Effector memory CD4-positive, alpha-beta T cell (primary cell): Measurements from ENCODE around the gene MMP19.
A peak's percentile ranks its signal among the peaks of the same experiment; 100 is the strongest.

Experiments used
- DNase-seq, 3 donors: peaks; one replicate each; pipeline ENCODE4 v3.0.0-alpha.2; 2020
- H3K27ac ChIP-seq: 2 replicates; pipeline ENCODE4 v1.7.0; 2013; ENCODE audit warnings: mild to moderate bottlenecking, low read length, moderate library complexity; ENCODE audit not compliant: insufficient read depth, poor library complexity, severe bottlenecking
- H3K27me3 ChIP-seq: replicated peaks from 2 replicates; pipeline ENCODE4 v1.7.0; 2013; ENCODE audit warnings: mild to moderate bottlenecking, low read length; ENCODE audit not compliant: insufficient read depth, control insufficient read depth, poor library complexity, severe bottlenecking
- H3K36me3 ChIP-seq: 2 replicates; pipeline ENCODE4 v1.7.0; 2013; ENCODE audit warnings: mild to moderate bottlenecking, low read length, moderate library complexity; ENCODE audit not compliant: control insufficient read depth, insufficient read depth
- H3K4me1 ChIP-seq: 2 replicates; pipeline ENCODE4 v1.7.0; 2013; ENCODE audit warnings: low read length, mild to moderate bottlenecking; ENCODE audit not compliant: control insufficient read depth, insufficient read depth, poor library complexity, severe bottlenecking
- H3K4me3 ChIP-seq: 2 replicates; pipeline ENCODE4 v1.7.0; 2013; ENCODE audit warnings: low read length, low read depth, mild to moderate bottlenecking; ENCODE audit not compliant: insufficient read depth, poor library complexity, severe bottlenecking
- H3K9me3 ChIP-seq: 2 replicates; pipeline ENCODE4 v1.7.0; 2013; ENCODE audit warnings: mild to moderate bottlenecking, low read length, moderate library complexity; ENCODE audit not compliant: control insufficient read depth

MMP19 gene

GRCh38 chr12:55816881-55817344, 25.8 kb downstream of the MMP19 start:
- Histone ChIP-seq H3K27ac (peak overlapping the region; percentile 89), H3K27me3 (no peaks in the 10 kb centered on the region), H3K36me3 (peaks cover 34% of the 10 kb centered on the region), H3K4me3 (peak overlapping the region; percentile 94), H3K4me1 (peaks cover 21% of the 10 kb centered on the region), H3K9me3 (no peaks in the 10 kb centered on the region)
- DNase-seq: no peak

- Histone ChIP-seq H3K4me1 (peaks cover 21% of the 10 kb centered on the region), H3K4me3 (no peak overlapping the region), H3K27ac (no peak overlapping the region), H3K27me3 (no peaks in the 10 kb centered on the region), H3K36me3 (peaks cover 21% of the 10 kb centered on the region), H3K9me3 (no peaks in the 10 kb centered on the region)
- no peak for DNase-seq
Measured at GRCh38 chr12:55815473-55815872, 27.3 kb downstream of the MMP19 start.

- no peaks in the 10 kb centered on the region for H3K27me3 ChIP-seq
- H3K9me3 ChIP-seq: no peaks in the 10 kb centered on the region
- peaks cover 19% of the 10 kb centered on the region for H3K4me1 ChIP-seq
- H3K27ac ChIP-seq: no peak overlapping the region
- no peak overlapping the region for H3K4me3 ChIP-seq
- H3K36me3 ChIP-seq: peaks cover 13% of the 10 kb centered on the region
- DNase-seq: no peak
Measured at GRCh38 chr12:55814257-55814656, 28.5 kb downstream of the MMP19 start.

- H3K27me3 ChIP-seq: no peaks in the 10 kb centered on the region
- peaks cover 20% of the 10 kb centered on the region for H3K36me3 ChIP-seq
- no peak overlapping the region for H3K4me3 ChIP-seq
- peaks cover 9% of the 10 kb centered on the region for H3K4me1 ChIP-seq
- H3K9me3 ChIP-seq: no peaks in the 10 kb centered on the region
- DNase-seq: no peak
- no peak overlapping the region for H3K27ac ChIP-seq
Measured at GRCh38 chr12:55812088-55812487, 30.6 kb downstream of the MMP19 start.

- no peaks in the 10 kb centered on the region for H3K4me1 ChIP-seq
- H3K27ac ChIP-seq: no peak overlapping the region
- DNase-seq: no peak
- H3K36me3 ChIP-seq: peaks cover 20% of the 10 kb centered on the region
- no peaks in the 10 kb centered on the region for H3K27me3 ChIP-seq
- H3K9me3 ChIP-seq: no peaks in the 10 kb centered on the region
- no peak overlapping the region for H3K4me3 ChIP-seq
Measured at GRCh38 chr12:55809274-55809673, 33.5 kb downstream of the MMP19 start.

- H3K27ac ChIP-seq: no peak overlapping the region
- no peak overlapping the region for H3K4me3 ChIP-seq
- no peaks in the 10 kb centered on the region for H3K9me3 ChIP-seq
- no peaks in the 10 kb centered on the region for H3K27me3 ChIP-seq
- H3K36me3 ChIP-seq: peaks cover 13% of the 10 kb centered on the region
- no peaks in the 10 kb centered on the region for H3K4me1 ChIP-seq
- DNase-seq: no peak
Measured at GRCh38 chr12:55806982-55807381, 35.8 kb downstream of the MMP19 start.

GRCh38 chr12:55797550-55797949, 45.2 kb downstream of the MMP19 start:
- Histone ChIP-seq H3K27ac (no peak overlapping the region), H3K9me3 (no peaks in the 10 kb centered on the region), H3K4me1 (no peaks in the 10 kb centered on the region), H3K27me3 (no peaks in the 10 kb centered on the region), H3K4me3 (no peak overlapping the region), H3K36me3 (peaks cover 60% of the 10 kb centered on the region)
- no peak for DNase-seq

- no peak for DNase-seq
- H3K27me3 ChIP-seq: no peaks in the 10 kb centered on the region
- H3K4me1 ChIP-seq: no peaks in the 10 kb centered on the region
- peaks cover 60% of the 10 kb centered on the region for H3K36me3 ChIP-seq
- no peaks in the 10 kb centered on the region for H3K9me3 ChIP-seq
- H3K4me3 ChIP-seq: no peak overlapping the region
- no peak overlapping the region for H3K27ac ChIP-seq
Measured at GRCh38 chr12:55797068-55797467, 45.7 kb downstream of the MMP19 start.

- Histone ChIP-seq H3K36me3 (peaks cover 60% of the 10 kb centered on the region), H3K9me3 (no peaks in the 10 kb centered on the region), H3K27me3 (no peaks in the 10 kb centered on the region), H3K4me3 (no peak overlapping the region), H3K4me1 (no peaks in the 10 kb centered on the region), H3K27ac (no peak overlapping the region)
- no peak for DNase-seq
Measured at GRCh38 chr12:55795950-55796349, 46.8 kb downstream of the MMP19 start.

- H3K9me3 ChIP-seq: no peaks in the 10 kb centered on the region
- H3K4me1 ChIP-seq: no peaks in the 10 kb centered on the region
- H3K27ac ChIP-seq: no peak overlapping the region
- H3K27me3 ChIP-seq: no peaks in the 10 kb centered on the region
- no peak for DNase-seq
- H3K36me3 ChIP-seq: peaks cover 48% of the 10 kb centered on the region
- H3K4me3 ChIP-seq: no peak overlapping the region
Measured at GRCh38 chr12:55789893-55790292, 52.8 kb downstream of the MMP19 start.

- H3K4me3 ChIP-seq: no peak overlapping the region
Measured at GRCh38 chr12:55789171-55789570, 53.6 kb downstream of the MMP19 start.

More at GRCh38 chr12:55789171-55789570, 53.6 kb downstream of the MMP19 start:
- Histone ChIP-seq H3K9me3 (no peaks in the 10 kb centered on the region), H3K36me3 (peaks cover 47% of the 10 kb centered on the region), H3K27ac (no peak overlapping the region), H3K27me3 (no peaks in the 10 kb centered on the region), H3K4me1 (no peaks in the 10 kb centered on the region)
- DNase-seq: no peak
